Measurements from ENCODE around the gene SLC25A1. TPM values are rescaled to one million over a fixed set of nuclear protein-coding genes. Genes with fewer than 3 reads are reported as not detected.

Gene SLC25A1
- total and polyA plus RNA-seq, 5 donors from 2014 or later: 27.6 to 62.9 (median 46.9) TPM

GRCh38 chr22:19134176-19134831, 44.2 kb downstream of the SLC25A1 start:
- Histone ChIP-seq H3K4me1 (ENCODE audit: control insufficient read depth, insufficient read depth, low read length, poor library complexity, severe bottlenecking) (no peaks in the 10 kb centered on the region), H3K9me3 (ENCODE audit: control insufficient read depth in 2 of 2, low read length in 2 of 2) (no peaks in the 10 kb centered on the region), H3K27ac (ENCODE audit: insufficient read depth, low read length, poor library complexity, severe bottlenecking) (no peak overlapping the region), H3K36me3 (ENCODE audit: control insufficient read depth, insufficient read depth, low read length) (peaks cover 65% of the 10 kb centered on the region), H3K27me3 (ENCODE audit: control insufficient read depth, insufficient read depth, low read length) (no peaks in the 10 kb centered on the region), H3K4me3 (ENCODE audit: low read depth, low read length) (no peak overlapping the region)
- Mint-ChIP-seq H3K36me3 (peaks cover 24% of the 10 kb centered on the region), H3K4me3 (peak overlapping the region in 1 of 4 donors; percentile 61), H3K27me3 (no peaks in the 10 kb centered on the region), H3K27ac (peak overlapping the region in 1 of 3 donors; percentile 63), H3K4me1 (no peaks in the 10 kb centered on the region), H3K9me3 (no peaks in the 10 kb centered on the region)
- DNase-seq: no peak
- ATAC-seq (ENCODE audit: low read depth in 2 of 2): no peak

- H3K9me3 ChIP-seq (ENCODE audit: control insufficient read depth in 2 of 2, low read length in 2 of 2): no peaks in the 10 kb centered on the region
- no peak for ATAC-seq (ENCODE audit: low read depth in 2 of 2)
- H3K4me3 ChIP-seq (ENCODE audit: low read depth, low read length): no peak overlapping the region
- Mint-ChIP-seq H3K27me3 (no peaks in the 10 kb centered on the region), H3K9me3 (no peaks in the 10 kb centered on the region), H3K27ac (no peak overlapping the region), H3K36me3 (peaks cover 21% of the 10 kb centered on the region), H3K4me1 (no peaks in the 10 kb centered on the region), H3K4me3 (no peak overlapping the region)
- no peaks in the 10 kb centered on the region for H3K27me3 ChIP-seq (ENCODE audit: control insufficient read depth, insufficient read depth, low read length)
- no peaks in the 10 kb centered on the region for H3K4me1 ChIP-seq (ENCODE audit: control insufficient read depth, insufficient read depth, low read length, poor library complexity, severe bottlenecking)
- DNase-seq: no peak
- no peak overlapping the region for H3K27ac ChIP-seq (ENCODE audit: insufficient read depth, low read length, poor library complexity, severe bottlenecking)
- peaks cover 58% of the 10 kb centered on the region for H3K36me3 ChIP-seq (ENCODE audit: control insufficient read depth, insufficient read depth, low read length)
Measured at GRCh38 chr22:19133561-19133960, 45.0 kb downstream of the SLC25A1 start.

GRCh38 chr22:19132693-19133400, 45.7 kb downstream of the SLC25A1 start:
- no peaks in the 10 kb centered on the region for H3K9me3 ChIP-seq (ENCODE audit: control insufficient read depth in 2 of 2, low read length in 2 of 2)
- H3K4me3 ChIP-seq (ENCODE audit: low read depth, low read length): no peak overlapping the region
- peaks cover 52% of the 10 kb centered on the region for H3K36me3 ChIP-seq (ENCODE audit: control insufficient read depth, insufficient read depth, low read length)
- H3K27me3 Mint-ChIP-seq: no peaks in the 10 kb centered on the region
- H3K4me3 Mint-ChIP-seq: no peak overlapping the region
- no peaks in the 10 kb centered on the region for H3K4me1 Mint-ChIP-seq
- DNase-seq: no peak
- no peaks in the 10 kb centered on the region for H3K27me3 ChIP-seq (ENCODE audit: control insufficient read depth, insufficient read depth, low read length)
- H3K36me3 Mint-ChIP-seq: peaks cover 21% of the 10 kb centered on the region
- H3K27ac Mint-ChIP-seq: peak overlapping the region in 1 of 3 donors; percentile 79
- H3K9me3 Mint-ChIP-seq: no peaks in the 10 kb centered on the region
- no peak overlapping the region for H3K27ac ChIP-seq (ENCODE audit: insufficient read depth, low read length, poor library complexity, severe bottlenecking)
- no peak for ATAC-seq (ENCODE audit: low read depth in 2 of 2)
- H3K4me1 ChIP-seq (ENCODE audit: control insufficient read depth, insufficient read depth, low read length, poor library complexity, severe bottlenecking): no peaks in the 10 kb centered on the region

GRCh38 chr22:19132153-19132552, 46.4 kb downstream of the SLC25A1 start:
- Histone ChIP-seq H3K27me3 (ENCODE audit: control insufficient read depth, insufficient read depth, low read length) (no peaks in the 10 kb centered on the region), H3K36me3 (ENCODE audit: control insufficient read depth, insufficient read depth, low read length) (peaks cover 45% of the 10 kb centered on the region), H3K4me1 (ENCODE audit: control insufficient read depth, insufficient read depth, low read length, poor library complexity, severe bottlenecking) (no peaks in the 10 kb centered on the region), H3K4me3 (ENCODE audit: low read depth, low read length) (no peak overlapping the region), H3K27ac (ENCODE audit: insufficient read depth, low read length, poor library complexity, severe bottlenecking) (no peak overlapping the region), H3K9me3 (ENCODE audit: control insufficient read depth in 2 of 2, low read length in 2 of 2) (no peaks in the 10 kb centered on the region)
- Mint-ChIP-seq H3K36me3 (peaks cover 21% of the 10 kb centered on the region), H3K27me3 (no peaks in the 10 kb centered on the region), H3K9me3 (no peaks in the 10 kb centered on the region), H3K4me1 (no peaks in the 10 kb centered on the region), H3K27ac (no peak overlapping the region), H3K4me3 (no peak overlapping the region)
- ATAC-seq (ENCODE audit: low read depth in 2 of 2) (no peak), DNase-seq (no peak)

- Mint-ChIP-seq H3K4me3 (no peak overlapping the region), H3K36me3 (peaks cover 17% of the 10 kb centered on the region)
- peaks cover 40% of the 10 kb centered on the region for H3K36me3 ChIP-seq (ENCODE audit: control insufficient read depth, insufficient read depth, low read length)
Measured at GRCh38 chr22:19131685-19132015, 46.9 kb downstream of the SLC25A1 start.

GRCh38 chr22:19130959-19131684, 47.4 kb downstream of the SLC25A1 start, which contains the start of gene TSSK2:
Gene TSSK2, plus strand, starts transcription at chr22:19131308. Its CDS starts 92 bp downstream, at chr22:19131400.
- Mint-ChIP-seq H3K27ac (no peak within 1 kb of the TSS), H3K4me3 (no peak within 1 kb of the TSS), H3K4me1 (no peaks in the 10 kb centered on the region), H3K27me3 (no peaks in the 10 kb centered on the region), H3K9me3 (no peaks in the 10 kb centered on the region), H3K36me3 (peaks cover 12% of the 10 kb centered on the region)
- H3K4me1 ChIP-seq (ENCODE audit: control insufficient read depth, insufficient read depth, low read length, poor library complexity, severe bottlenecking): no peaks in the 10 kb centered on the region
- ATAC-seq (ENCODE audit: low read depth in 2 of 2) (no peak), DNase-seq (no peak)
- peaks cover 34% of the 10 kb centered on the region for H3K36me3 ChIP-seq (ENCODE audit: control insufficient read depth, insufficient read depth, low read length)
- H3K27me3 ChIP-seq (ENCODE audit: control insufficient read depth, insufficient read depth, low read length): no peaks in the 10 kb centered on the region
- H3K9me3 ChIP-seq (ENCODE audit: control insufficient read depth in 2 of 2, low read length in 2 of 2): no peaks in the 10 kb centered on the region
- H3K4me3 ChIP-seq (ENCODE audit: low read depth, low read length): no peak within 1 kb of the TSS
- no peak within 1 kb of the TSS for H3K27ac ChIP-seq (ENCODE audit: insufficient read depth, low read length, poor library complexity, severe bottlenecking)

More at GRCh38 chr22:19131685-19132015, 46.9 kb downstream of the SLC25A1 start:
- Mint-ChIP-seq H3K27me3 (no peaks in the 10 kb centered on the region), H3K9me3 (no peaks in the 10 kb centered on the region), H3K27ac (no peak overlapping the region), H3K4me1 (no peaks in the 10 kb centered on the region)
- no peaks in the 10 kb centered on the region for H3K9me3 ChIP-seq (ENCODE audit: control insufficient read depth in 2 of 2, low read length in 2 of 2)
- H3K4me3 ChIP-seq (ENCODE audit: low read depth, low read length): no peak overlapping the region
- no peaks in the 10 kb centered on the region for H3K27me3 ChIP-seq (ENCODE audit: control insufficient read depth, insufficient read depth, low read length)
- ATAC-seq (ENCODE audit: low read depth in 2 of 2): no peak
- H3K27ac ChIP-seq (ENCODE audit: insufficient read depth, low read length, poor library complexity, severe bottlenecking): no peak overlapping the region
- H3K4me1 ChIP-seq (ENCODE audit: control insufficient read depth, insufficient read depth, low read length, poor library complexity, severe bottlenecking): no peaks in the 10 kb centered on the region
- no peak for DNase-seq

- no peak for DNase-seq
- no peaks in the 10 kb centered on the region for H3K27me3 ChIP-seq (ENCODE audit: control insufficient read depth, insufficient read depth, low read length)
- peak overlapping the region in 1 of 3 donors; percentile 32 for H3K27ac Mint-ChIP-seq
- no peak overlapping the region for H3K27ac ChIP-seq (ENCODE audit: insufficient read depth, low read length, poor library complexity, severe bottlenecking)
- H3K4me1 ChIP-seq (ENCODE audit: control insufficient read depth, insufficient read depth, low read length, poor library complexity, severe bottlenecking): no peaks in the 10 kb centered on the region
- H3K9me3 ChIP-seq (ENCODE audit: control insufficient read depth in 2 of 2, low read length in 2 of 2): no peaks in the 10 kb centered on the region
- no peak overlapping the region for H3K4me3 Mint-ChIP-seq
- no peak for ATAC-seq (ENCODE audit: low read depth in 2 of 2)
- peaks cover 26% of the 10 kb centered on the region for H3K36me3 ChIP-seq (ENCODE audit: control insufficient read depth, insufficient read depth, low read length)
- H3K4me3 ChIP-seq (ENCODE audit: low read depth, low read length): no peak overlapping the region
- H3K9me3 Mint-ChIP-seq: no peaks in the 10 kb centered on the region
- H3K4me1 Mint-ChIP-seq: no peaks in the 10 kb centered on the region
- no peaks in the 10 kb centered on the region for H3K27me3 Mint-ChIP-seq
- peaks cover 4% of the 10 kb centered on the region for H3K36me3 Mint-ChIP-seq
Measured at GRCh38 chr22:19129871-19130270, 48.7 kb downstream of the SLC25A1 start.

Data from CD4-positive, CD25-positive, alpha-beta regulatory T cell (primary cell).